ENCODE data around the gene DNAJC3. TPM values are rescaled to one million over a fixed set of nuclear protein-coding genes. Genes with fewer than 3 reads are reported as not detected.
A peak's percentile ranks its signal among the peaks of the same experiment; 100 is the strongest.

DNAJC3 gene
- total and polyA plus RNA-seq, 9 of the 15 experiments (the other 6 are each of a cell fraction or from before 2014, with no cell fraction given), result 7.8 to 21.8 (median 10.4) TPM

- no peak for FAIRE-seq
- H3K9ac ChIP-seq (ENCODE audit: insufficient read depth in 1 of 2, low read depth in 2 of 2, low read length in 2 of 2), result no peak overlapping the region
- ChIA-PET CTCF (ENCODE audit: low intra/inter-chr PET ratio) (interaction anchor here (1.1 to 1.7 kb wide), 3 partner anchors 210 to 1214 kb away, joined by 4 to 11 read pairs (median 4); no protein-coding TSS in a partner anchor), POLR2A (interaction anchor here (0.6 kb wide), 1 partner anchor 1160 kb away, joined by 3 read pairs; no protein-coding TSS in a partner anchor)
- H2AFZ ChIP-seq (ENCODE audit: low read depth, low read length), result no peak overlapping the region
- 75% methylated on average over 1 of the region's 1 CpG for WGBS (ENCODE audit: insufficient coverage, low coverage, missing lambda C conversion rate)
- H3K4me1 ChIP-seq (replicated peaks in 1 of 2; ENCODE audit: control insufficient read depth in 2 of 2, insufficient read depth in 2 of 2, low read length in 2 of 2), result no peaks in the 10 kb centered on the region
- no peaks in the 10 kb centered on the region for H3K36me3 ChIP-seq (ENCODE audit: control insufficient read depth, insufficient read depth, low read length)
- no peaks in the 10 kb centered on the region for H3K27me3 ChIP-seq (ENCODE audit: control insufficient read depth in 2 of 2, insufficient read depth in 2 of 2, low read length in 2 of 2)
- no peak overlapping the region for H3K4me3 ChIP-seq
- no peak for ATAC-seq
- no peak overlapping the region for H3K27ac ChIP-seq (ENCODE audit: extremely low read depth, low read depth, low read length)
- no peaks in the 10 kb centered on the region; the same call in 1 of the 2 replicates for H3K9me3 ChIP-seq (replicated peaks; ENCODE audit: control insufficient read depth, insufficient read depth, low read depth, low read length)
- BruUV-seq (replicated peaks), result no TSS peak
- H3K79me2 ChIP-seq (ENCODE audit: control insufficient read depth, insufficient read depth, low read length), result no peaks in the 10 kb centered on the region
- no peak overlapping the region for H3K4me2 ChIP-seq (ENCODE audit: insufficient read depth, low read length)
- in situ Hi-C loops (cut with MboI) (loop anchor here (10.0 to 25.0 kb wide), 2 partner anchors 219 to 296 kb away; no protein-coding TSS in a partner anchor), intact Hi-C loops (cut with micrococcal nuclease) (loop anchor here (1.0 to 10.0 kb wide), 5 partner anchors 131 to 1131 kb away; no protein-coding TSS in a partner anchor)
- DNase-seq (ENCODE audit: extremely low read depth in 1 of 4, low spot score in 3 of 4), result peak in 1 of 4 experiments; percentile 7
- H3K9me1 ChIP-seq (ENCODE audit: control insufficient read depth, insufficient read depth, low read length), result no peaks in the 10 kb centered on the region
- H4K20me1 ChIP-seq (replicated peaks; ENCODE audit: control insufficient read depth, insufficient read depth, low read length), result no peaks in the 10 kb centered on the region
- TF ChIP-seq RBM14 (IDR thresholded peaks at IDR 0.05; ENCODE audit: borderline replicate concordance, insufficient read depth, low read depth, low read length), result no peak
- no peak for TF ChIP-seq CBX3 (IDR thresholded peaks at IDR 0.05; ENCODE audit: borderline replicate concordance in 1 of 2, low read length in 2 of 2)
- TF ChIP-seq ETS1 (conservative IDR thresholded peaks at IDR 0.05; ENCODE audit: control insufficient read depth, low read depth, low read length), result no peak
- no peak for TF ChIP-seq U2AF1 (optimal IDR thresholded peaks at IDR 0.05; ENCODE audit: low read depth, low read length)
- TF ChIP-seq ZNF696 (CRISPR knock-in tag; conservative IDR thresholded peaks at IDR 0.05), result no peak
- TF ChIP-seq RERE (CRISPR knock-in tag; IDR thresholded peaks at IDR 0.05; ENCODE audit: borderline replicate concordance), result no peak
- no peak for TF ChIP-seq CHD2 (IDR thresholded peaks at IDR 0.05; ENCODE audit: low read depth, low read length)
- no peak for TF ChIP-seq TEAD4 (IDR thresholded peaks at IDR 0.05; ENCODE audit: low read length)
- no peak for TF ChIP-seq TEAD4 (CRISPR knock-in tag; IDR thresholded peaks at IDR 0.05; ENCODE audit: borderline replicate concordance)
- TF ChIP-seq HLTF (IDR thresholded peaks at IDR 0.05), result no peak
Observed at GRCh38 chr13:95833719-95834118, 156.8 kb downstream of the DNAJC3 start.

Measured in K562 (cell line).